ENCODE data around the gene MYO5C.
"Not testable (repeated sequence)": the region's sequence is repeated elsewhere in the genome, so short reads cannot be mapped to it uniquely, and the experiment has no call there.

Gene MYO5C

GRCh38 chr15:52288051-52288942 lies 7.3 kb downstream of the MYO5C start:
- no peak overlapping the region for H3K4me3 ChIP-seq (ENCODE audit: low read depth, low read length)
- DNase-seq (ENCODE audit: low read depth) = no peak
- TF ChIP-seq, protein P1, sequence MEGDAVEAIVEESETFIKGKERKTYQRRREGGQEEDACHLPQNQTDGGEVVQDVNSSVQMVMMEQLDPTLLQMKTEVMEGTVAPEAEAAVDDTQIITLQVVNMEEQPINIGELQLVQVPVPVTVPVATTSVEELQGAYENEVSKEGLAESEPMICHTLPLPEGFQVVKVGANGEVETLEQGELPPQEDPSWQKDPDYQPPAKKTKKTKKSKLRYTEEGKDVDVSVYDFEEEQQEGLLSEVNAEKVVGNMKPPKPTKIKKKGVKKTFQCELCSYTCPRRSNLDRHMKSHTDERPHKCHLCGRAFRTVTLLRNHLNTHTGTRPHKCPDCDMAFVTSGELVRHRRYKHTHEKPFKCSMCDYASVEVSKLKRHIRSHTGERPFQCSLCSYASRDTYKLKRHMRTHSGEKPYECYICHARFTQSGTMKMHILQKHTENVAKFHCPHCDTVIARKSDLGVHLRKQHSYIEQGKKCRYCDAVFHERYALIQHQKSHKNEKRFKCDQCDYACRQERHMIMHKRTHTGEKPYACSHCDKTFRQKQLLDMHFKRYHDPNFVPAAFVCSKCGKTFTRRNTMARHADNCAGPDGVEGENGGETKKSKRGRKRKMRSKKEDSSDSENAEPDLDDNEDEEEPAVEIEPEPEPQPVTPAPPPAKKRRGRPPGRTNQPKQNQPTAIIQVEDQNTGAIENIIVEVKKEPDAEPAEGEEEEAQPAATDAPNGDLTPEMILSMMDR (IDR thresholded peaks at IDR 0.05; ENCODE audit: insufficient read depth, low read depth, low read length, missing control alignments) = no peak

- DNase-seq (ENCODE audit: low read depth) = no peak
- TF ChIP-seq, protein P1 (IDR thresholded peaks at IDR 0.05; ENCODE audit: insufficient read depth, low read depth, low read length, missing control alignments) = no peak
- H3K4me3 ChIP-seq (ENCODE audit: low read depth, low read length) = no peak overlapping the region
Measured at GRCh38 chr15:52287114-52287513, 8.5 kb downstream of the MYO5C start.

- H3K4me3 ChIP-seq (ENCODE audit: low read depth, low read length); DNase-seq (ENCODE audit: low read depth): not testable (repeated sequence)
Measured at GRCh38 chr15:52285941-52286340, 9.7 kb downstream of the MYO5C start.

DNA sequence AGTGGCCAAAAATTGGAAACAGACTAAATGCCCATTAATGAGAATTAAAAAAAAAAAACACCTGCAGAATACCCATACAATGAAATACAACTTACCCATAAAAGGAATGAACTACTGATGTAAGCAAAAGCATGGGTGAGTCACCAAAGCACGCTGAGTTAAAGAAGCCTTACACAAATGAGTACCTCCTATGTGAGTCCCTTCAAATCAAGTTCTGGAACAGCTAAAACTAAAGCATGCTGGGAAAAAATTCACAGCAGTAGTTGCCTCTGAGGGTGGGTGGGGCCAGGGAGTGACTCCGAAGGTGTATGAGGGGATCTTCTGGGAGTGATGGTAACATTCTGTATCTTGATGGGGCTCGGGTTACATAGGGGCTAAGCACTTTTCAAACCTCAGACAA lies 11.4 kb downstream of the MYO5C start:
- TF ChIP-seq, protein P1 (IDR thresholded peaks at IDR 0.05; ENCODE audit: insufficient read depth, low read depth, low read length, missing control alignments) = no peak
- DNase-seq (ENCODE audit: low read depth) = no peak
- H3K4me3 ChIP-seq (ENCODE audit: low read depth, low read length) = no peak overlapping the region

GRCh38 chr15:52283281-52283680 lies 12.3 kb downstream of the MYO5C start:
- TF ChIP-seq, protein P1 (IDR thresholded peaks at IDR 0.05; ENCODE audit: insufficient read depth, low read depth, low read length, missing control alignments) = no peak
- no peak for DNase-seq (ENCODE audit: low read depth)
- H3K4me3 ChIP-seq (ENCODE audit: low read depth, low read length) = no peak overlapping the region

GRCh38 chr15:52282418-52282817 lies 13.2 kb downstream of the MYO5C start:
- TF ChIP-seq, protein P1 (IDR thresholded peaks at IDR 0.05; ENCODE audit: insufficient read depth, low read depth, low read length, missing control alignments) = no peak
- H3K4me3 ChIP-seq (ENCODE audit: low read depth, low read length) = no peak overlapping the region
- DNase-seq (ENCODE audit: low read depth) = no peak

DNA sequence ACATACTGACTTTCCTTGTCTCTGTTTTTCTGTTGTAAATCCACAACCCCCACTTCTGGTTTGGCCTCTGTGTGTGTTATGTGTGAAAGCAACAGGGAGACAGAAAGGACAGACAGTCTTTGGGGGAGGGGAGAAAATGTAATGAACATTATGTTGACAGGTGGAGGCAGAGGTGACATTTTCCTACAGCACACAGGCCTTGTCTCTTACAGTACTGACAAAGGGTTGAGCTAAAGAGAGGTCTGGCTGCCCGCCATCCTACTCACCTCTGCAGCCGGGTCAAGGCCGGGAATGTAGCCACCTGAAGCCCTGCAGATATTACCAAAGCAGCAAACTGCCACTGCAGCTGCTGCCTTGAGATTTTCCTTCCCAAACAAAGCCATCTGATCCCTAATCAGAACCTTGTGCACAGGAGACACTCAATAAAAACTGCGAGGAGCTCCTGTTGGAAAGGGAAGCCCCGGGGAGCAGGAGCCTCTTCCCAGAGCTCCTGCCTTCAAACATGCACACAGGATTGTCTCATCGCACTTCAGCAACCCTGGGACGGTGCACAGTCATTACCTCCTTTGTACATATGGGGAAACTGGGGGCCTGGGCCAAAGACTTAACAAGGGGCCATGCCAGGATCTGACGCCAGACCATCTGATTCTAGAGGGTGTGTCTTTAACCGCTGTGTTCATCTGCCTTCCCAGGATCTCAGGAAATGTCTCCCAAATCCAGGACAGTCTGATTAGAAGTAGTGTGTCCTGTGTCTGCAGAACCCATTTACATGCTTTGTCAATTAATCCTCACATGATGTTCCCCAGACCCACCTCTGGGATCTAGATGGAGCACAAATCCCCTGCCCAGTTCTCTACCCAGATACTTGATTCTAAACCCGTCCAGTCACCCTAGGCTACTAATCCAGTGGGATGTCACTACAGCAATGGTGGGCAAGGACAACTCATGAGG lies 14.2 kb downstream of the MYO5C start:
- TF ChIP-seq, protein P1 (IDR thresholded peaks at IDR 0.05; ENCODE audit: insufficient read depth, low read depth, low read length, missing control alignments) = no peak
- no peak for DNase-seq (ENCODE audit: low read depth)
- no peak overlapping the region for H3K4me3 ChIP-seq (ENCODE audit: low read depth, low read length)

Data from GM12865 (cell line).